Right renal cortex interstitium (tissue), 3 donors: Measurements from ENCODE around the gene TRIM4. TPM values are rescaled to one million over a fixed set of nuclear protein-coding genes. Genes with fewer than 3 reads are reported as not detected.

Source experiments
- DNase-seq, 3 donors: peaks; one replicate each; pipeline ENCODE4 v3.0.0-alpha.2; 2013; ENCODE audit warnings: low read depth in 3 of 3, low spot score in 2 of 3
- polyA plus RNA-seq, 3 donors: library from polyadenylated mRNA; unstranded; fragments of 120-200 nt; gene quantifications; one replicate each; pipeline ENCODE4 v1.2.1, GENCODE V29; 2013; ENCODE audit not compliant: insufficient read length in 3 of 3

TRIM4 gene
- polyA plus RNA-seq, 3 donors, result 36.0 to 41.3 (median 41.1) TPM

GRCh38 chr7:99848420-99849216 lies 70.7 kb downstream of the TRIM4 start:
- no peak for DNase-seq

GRCh38 chr7:99844328-99844727 lies 75.0 kb downstream of the TRIM4 start:
- no peak for DNase-seq

GRCh38 chr7:99843808-99844207 lies 75.5 kb downstream of the TRIM4 start:
- no peak for DNase-seq

GRCh38 chr7:99842926-99843325 lies 76.4 kb downstream of the TRIM4 start:
- DNase-seq, result no peak

Other genes starting within 250 kb of the TRIM4 start
- gene CYP3A5, start 239.5 kb downstream of the TRIM4 start, polyA plus RNA-seq, result 1 to 10 TPM in 2 of 3 donors, under 1 TPM in 1; 1.00 to 1.4 (median 1.0) TPM
- gene CYP3A7, start 184.3 kb downstream of the TRIM4 start, polyA plus RNA-seq, result 1 to 10 TPM in 1 of 3 donors, under 1 TPM in 2; 0.46 to 1.1 (median 0.69) TPM
- under 1 TPM; 0.06 to 0.22 (median 0.20) TPM for gene CYP3A4, start 135.3 kb downstream of the TRIM4 start, polyA plus RNA-seq
- under 1 TPM; 0.17 to 0.39 (median 0.32) TPM for gene CYP3A43, start 91.5 kb downstream of the TRIM4 start, polyA plus RNA-seq
- not detected for gene OR2AE1, start 42.5 kb downstream of the TRIM4 start, polyA plus RNA-seq
- gene GJC3, start 10.1 kb upstream of the TRIM4 start, polyA plus RNA-seq, result 1 to 10 TPM in 2 of 3 donors, under 1 TPM in 1; 0.82 to 1.3 (median 1.0) TPM
- gene AZGP1, start 56.5 kb upstream of the TRIM4 start, polyA plus RNA-seq, result 10 to 100 TPM; 48.4 to 73.4 (median 71.9) TPM
- gene ZKSCAN1, start 96.1 kb upstream of the TRIM4 start, polyA plus RNA-seq, result 10 to 100 TPM; 48.5 to 52.4 (median 52.3) TPM
- 10 to 100 TPM; 21.3 to 24.3 (median 21.8) TPM for gene ZSCAN21, start 130.2 kb upstream of the TRIM4 start, polyA plus RNA-seq
- 10 to 100 TPM; 48.9 to 54.5 (median 53.0) TPM for gene ZNF3, start 162.2 kb upstream of the TRIM4 start, polyA plus RNA-seq
- 100 to 1,000 TPM; 124 to 140 (median 136) TPM for gene COPS6, start 169.4 kb upstream of the TRIM4 start, polyA plus RNA-seq
- 100 to 1,000 TPM; 146 to 157 (median 157) TPM for gene MCM7, start 181.9 kb upstream of the TRIM4 start, polyA plus RNA-seq
- 10 to 100 TPM; 27.7 to 34.3 (median 31.7) TPM for gene AP4M1, start 182.1 kb upstream of the TRIM4 start, polyA plus RNA-seq
- gene TAF6, start 199.8 kb upstream of the TRIM4 start, polyA plus RNA-seq, result 10 to 100 TPM; 50.7 to 55.0 (median 54.9) TPM
- gene CNPY4, start 200.1 kb upstream of the TRIM4 start, polyA plus RNA-seq, result 10 to 100 TPM; 46.4 to 52.3 (median 50.7) TPM
- 1 to 10 TPM; 1.2 to 1.7 (median 1.3) TPM for gene MBLAC1, start 207.4 kb upstream of the TRIM4 start, polyA plus RNA-seq
- 100 to 1,000 TPM in 1 of 3 donors, 10 to 100 TPM in 2; 99.1 to 103 (median 99.7) TPM for gene LAMTOR4, start 229.4 kb upstream of the TRIM4 start, polyA plus RNA-seq
- 10 to 100 TPM; 15.1 to 19.5 (median 16.1) TPM for gene TRAPPC14, start 239.2 kb upstream of the TRIM4 start, polyA plus RNA-seq
- gene GAL3ST4, start 249.1 kb upstream of the TRIM4 start, polyA plus RNA-seq, result 1 to 10 TPM; 4.8 to 5.2 (median 5.0) TPM